Measurements from ENCODE around the gene RALGPS1.

The RALGPS1 gene

DNA sequence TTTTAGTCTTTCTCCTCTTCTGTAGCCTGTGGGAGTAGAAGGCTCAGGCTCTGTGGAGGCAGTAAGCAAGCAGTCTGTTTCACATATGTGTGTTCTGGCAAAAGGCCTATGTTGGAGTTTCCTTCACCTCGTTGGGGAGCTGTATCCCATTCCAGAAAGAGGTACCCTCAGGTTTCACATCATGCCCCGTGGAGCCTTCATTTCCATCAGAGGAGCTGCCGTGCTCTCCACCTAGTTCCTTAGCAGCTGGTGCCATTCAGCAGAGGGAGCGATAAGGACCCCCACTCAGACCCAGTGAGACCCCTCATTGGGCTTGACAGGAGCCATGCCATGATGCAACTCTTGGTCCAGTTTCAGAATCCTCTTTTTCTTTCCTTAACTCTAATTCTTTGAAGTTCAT is 258.5 kb downstream of the RALGPS1 start:
- H3K27ac ChIP-seq (replicated peaks), result no peak overlapping the region
- DNase-seq (ENCODE audit: low read depth in 1 of 2, low spot score in 1 of 2), result no peak
- TF ChIP-seq, protein P1, sequence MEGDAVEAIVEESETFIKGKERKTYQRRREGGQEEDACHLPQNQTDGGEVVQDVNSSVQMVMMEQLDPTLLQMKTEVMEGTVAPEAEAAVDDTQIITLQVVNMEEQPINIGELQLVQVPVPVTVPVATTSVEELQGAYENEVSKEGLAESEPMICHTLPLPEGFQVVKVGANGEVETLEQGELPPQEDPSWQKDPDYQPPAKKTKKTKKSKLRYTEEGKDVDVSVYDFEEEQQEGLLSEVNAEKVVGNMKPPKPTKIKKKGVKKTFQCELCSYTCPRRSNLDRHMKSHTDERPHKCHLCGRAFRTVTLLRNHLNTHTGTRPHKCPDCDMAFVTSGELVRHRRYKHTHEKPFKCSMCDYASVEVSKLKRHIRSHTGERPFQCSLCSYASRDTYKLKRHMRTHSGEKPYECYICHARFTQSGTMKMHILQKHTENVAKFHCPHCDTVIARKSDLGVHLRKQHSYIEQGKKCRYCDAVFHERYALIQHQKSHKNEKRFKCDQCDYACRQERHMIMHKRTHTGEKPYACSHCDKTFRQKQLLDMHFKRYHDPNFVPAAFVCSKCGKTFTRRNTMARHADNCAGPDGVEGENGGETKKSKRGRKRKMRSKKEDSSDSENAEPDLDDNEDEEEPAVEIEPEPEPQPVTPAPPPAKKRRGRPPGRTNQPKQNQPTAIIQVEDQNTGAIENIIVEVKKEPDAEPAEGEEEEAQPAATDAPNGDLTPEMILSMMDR (IDR thresholded peaks at IDR 0.05; ENCODE audit: insufficient read depth, low read length), result no peak
- TF ChIP-seq GABPA (IDR thresholded peaks at IDR 0.05; ENCODE audit: low read depth) (no peak), SPI1 (IDR thresholded peaks at IDR 0.05; ENCODE audit: borderline replicate concordance, low read depth) (no peak), POLR2AphosphoS5 (IDR thresholded peaks at IDR 0.05; ENCODE audit: low read depth) (no peak), REST (IDR thresholded peaks at IDR 0.05; ENCODE audit: insufficient replicate concordance, low read depth) (no peak)
- no peaks in the 10 kb centered on the region for H3K27me3 ChIP-seq (ENCODE audit: insufficient read depth, poor library complexity, severe bottlenecking)
- H3K4me3 ChIP-seq (replicated peaks; ENCODE audit: insufficient read depth, low read length), result no peak overlapping the region

DNA sequence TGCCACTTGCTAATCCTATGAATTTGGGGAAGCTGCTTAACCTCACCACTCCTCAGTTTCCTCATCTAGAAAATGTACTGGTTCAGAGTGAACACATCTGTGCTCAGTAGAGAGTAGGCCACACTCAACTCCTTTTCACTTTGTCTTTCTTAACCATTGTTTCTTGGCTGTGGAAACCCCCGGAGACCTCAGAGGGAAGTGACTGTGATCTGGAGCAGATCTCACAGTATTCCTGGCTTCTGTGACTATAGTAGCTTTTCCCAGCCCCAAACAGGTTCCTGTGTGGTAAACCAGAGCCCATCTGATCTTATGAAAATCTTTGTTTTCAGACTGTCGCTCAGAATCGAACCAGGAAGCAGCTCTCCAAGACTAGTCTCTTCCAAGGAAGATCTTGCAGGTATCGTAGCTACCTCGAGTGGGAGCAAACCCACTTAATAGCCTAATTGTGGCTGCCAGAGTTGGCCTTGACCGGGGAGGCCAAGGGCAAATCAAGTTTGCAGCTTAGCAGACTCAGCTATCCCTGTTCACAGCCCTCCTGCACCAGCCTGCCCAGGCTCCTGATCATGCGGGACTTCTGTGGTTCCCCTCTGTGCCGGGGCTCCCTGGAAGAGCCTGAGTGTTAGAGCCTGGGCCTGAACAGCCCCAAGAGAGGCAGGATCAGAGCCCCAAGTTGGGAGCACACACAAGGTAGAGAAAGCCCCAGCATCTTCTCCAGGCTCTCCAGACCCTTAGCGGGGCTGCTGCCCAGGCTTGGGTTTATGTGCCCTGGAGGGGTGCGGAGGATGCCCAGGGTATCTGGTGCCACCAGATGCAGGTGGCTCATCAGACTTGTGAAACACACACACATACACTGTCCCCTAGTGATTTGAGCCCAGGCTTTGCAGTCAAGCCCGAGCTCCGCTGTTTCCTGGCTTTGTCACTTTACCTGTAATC is 260.1 kb downstream of the RALGPS1 start:
- no peaks in the 10 kb centered on the region for H3K27me3 ChIP-seq (ENCODE audit: insufficient read depth, poor library complexity, severe bottlenecking)
- TF ChIP-seq REST (IDR thresholded peaks at IDR 0.05; ENCODE audit: insufficient replicate concordance, low read depth), result no peak
- no peak for TF ChIP-seq SPI1 (IDR thresholded peaks at IDR 0.05; ENCODE audit: borderline replicate concordance, low read depth)
- TF ChIP-seq POLR2AphosphoS5 (IDR thresholded peaks at IDR 0.05; ENCODE audit: low read depth), result no peak
- TF ChIP-seq GABPA (IDR thresholded peaks at IDR 0.05; ENCODE audit: low read depth), result no peak
- TF ChIP-seq, protein P1 (IDR thresholded peaks at IDR 0.05; ENCODE audit: insufficient read depth, low read length), result no peak
- H3K27ac ChIP-seq (replicated peaks), result no peak overlapping the region
- no peak overlapping the region for H3K4me3 ChIP-seq (replicated peaks; ENCODE audit: insufficient read depth, low read length)
- DNase-seq (ENCODE audit: low read depth in 1 of 2, low spot score in 1 of 2), result no peak

- H3K27me3 ChIP-seq (ENCODE audit: insufficient read depth, poor library complexity, severe bottlenecking), result no peaks in the 10 kb centered on the region
- H3K4me3 ChIP-seq (replicated peaks; ENCODE audit: insufficient read depth, low read length), result no peak overlapping the region
- no peak overlapping the region for H3K27ac ChIP-seq (replicated peaks)
- TF ChIP-seq, protein P1 (IDR thresholded peaks at IDR 0.05; ENCODE audit: insufficient read depth, low read length), result no peak
- no peak for TF ChIP-seq SPI1 (IDR thresholded peaks at IDR 0.05; ENCODE audit: borderline replicate concordance, low read depth)
- no peak for TF ChIP-seq REST (IDR thresholded peaks at IDR 0.05; ENCODE audit: insufficient replicate concordance, low read depth)
- no peak for TF ChIP-seq POLR2AphosphoS5 (IDR thresholded peaks at IDR 0.05; ENCODE audit: low read depth)
- no peak for TF ChIP-seq GABPA (IDR thresholded peaks at IDR 0.05; ENCODE audit: low read depth)
- no peak for DNase-seq (ENCODE audit: low read depth in 1 of 2, low spot score in 1 of 2)
Observed at GRCh38 chr9:127175319-127175715, 260.7 kb downstream of the RALGPS1 start.
